Keratinocyte (primary cell): ENCODE results near the gene ID4. TPM values are rescaled to one million over a fixed set of nuclear protein-coding genes. Genes with fewer than 3 reads are reported as not detected.
A peak's percentile ranks its signal among the peaks of the same experiment; 100 is the strongest.

Experiments used
- DNase-seq: peaks from one replicate; pipeline ENCODE4 v3.0.0-alpha.2; 2011; ENCODE audit warnings: low read depth, missing footprints, low spot score
- FAIRE-seq: peaks from 2 replicates; lab custom pipeline; 2011; peaks lifted over from hg19 to GRCh38; lab: Jason Lieb, UNC
- H2AFZ ChIP-seq: 2 replicates; pipeline ENCODE4 v1.6.0; 2012; ENCODE audit warnings: low read length, control low read depth, inconsistent platforms; ENCODE audit not compliant: control insufficient read depth
- H3K27ac ChIP-seq: 2 replicates; pipeline ENCODE4 v1.5.1; 2011; ENCODE audit warnings: low read length; ENCODE audit not compliant: control insufficient read depth, insufficient read depth
- H3K27me3 ChIP-seq: 3 replicates; pipeline ENCODE4 v1.6.0; 2011; ENCODE audit warnings: low read length; ENCODE audit not compliant: control insufficient read depth, insufficient read depth; ENCODE audit errors: extremely low read depth
- H3K36me3 ChIP-seq, 2 experiments: 2 replicates in 1 of 2; 3 replicates in 1 of 2; pipeline ENCODE4 v1.5.1; 2011; ENCODE audit warnings: low read length in 2 of 2, mild to moderate bottlenecking in 1 of 2; ENCODE audit not compliant: control insufficient read depth in 2 of 2, insufficient read depth in 2 of 2; ENCODE audit errors: extremely low read depth in 1 of 2
- H3K4me1 ChIP-seq: 3 replicates; pipeline ENCODE4 v1.5.1; 2011; ENCODE audit warnings: low read length; ENCODE audit not compliant: control insufficient read depth, insufficient read depth; ENCODE audit errors: extremely low read depth
- H3K4me2 ChIP-seq: 3 replicates; pipeline ENCODE4 v1.6.0; 2011; ENCODE audit warnings: low read depth, low read length; ENCODE audit not compliant: control insufficient read depth, insufficient read depth; ENCODE audit errors: extremely low read depth
- H3K4me3 ChIP-seq, 3 experiments: fragments of 200-600 bp in 1 of 3; sonication (generic) in 1 of 3; 2 replicates in 2 of 3; 3 replicates in 1 of 3; pipeline ENCODE4 v1.5.1; 2011 to 2016; ENCODE audit warnings: low read length in 3 of 3, mild to moderate bottlenecking in 3 of 3, control low read depth in 2 of 3, inconsistent platforms in 1 of 3, low read depth in 1 of 3, mixed read lengths in 1 of 3, mixed run types in 1 of 3, moderate library complexity in 1 of 3; ENCODE audit not compliant: control insufficient read depth in 2 of 3, insufficient read depth in 2 of 3; ENCODE audit errors: extremely low read depth in 1 of 3
- H3K79me2 ChIP-seq: 2 replicates; pipeline ENCODE4 v1.6.0; 2012; ENCODE audit warnings: low read length; ENCODE audit not compliant: control insufficient read depth, insufficient read depth
- H3K9ac ChIP-seq: 3 replicates; pipeline ENCODE4 v1.6.0; 2011; ENCODE audit warnings: low read length; ENCODE audit not compliant: control insufficient read depth, insufficient read depth; ENCODE audit errors: extremely low read depth
- H3K9me1 ChIP-seq: 3 replicates; pipeline ENCODE4 v1.6.0; 2011; ENCODE audit warnings: low read length; ENCODE audit not compliant: control insufficient read depth, insufficient read depth; ENCODE audit errors: extremely low read depth
- H3K9me3 ChIP-seq: 2 replicates; pipeline ENCODE4 v1.5.1; 2012; ENCODE audit warnings: low read depth, low read length; ENCODE audit not compliant: control insufficient read depth
- H4K20me1 ChIP-seq: 3 replicates; pipeline ENCODE4 v1.6.0; 2011; ENCODE audit warnings: low read length; ENCODE audit not compliant: control insufficient read depth, insufficient read depth; ENCODE audit errors: extremely low read depth
- CTCF ChIP-seq, 3 experiments: IDR thresholded peaks in 1 of 3; conservative IDR thresholded peaks in 1 of 3; optimal IDR thresholded peaks in 1 of 3; 2 replicates in 2 of 3; 3 replicates in 1 of 3; pipeline versions ENCODE3 to v1.5.1; 2011; ENCODE audit warnings: low read length in 3 of 3, mild to moderate bottlenecking in 3 of 3, moderate library complexity in 2 of 3, control low read depth in 1 of 3, inconsistent platforms in 1 of 3; ENCODE audit not compliant: insufficient read depth in 2 of 3; ENCODE audit errors: extremely low read depth in 1 of 3
- EZH2 ChIP-seq: IDR thresholded peaks from one replicate; pipeline ENCODE4 v1.6.1; 2012; ENCODE audit warnings: inconsistent platforms, mild to moderate bottlenecking, low read length, moderate library complexity
- dilution Hi-C: fragments of 300-500 bp; cut with MboI; formaldehyde crosslinking; loops from one replicate; pipeline ENCODE4 v1.7.0; 2020; ENCODE audit warnings: low sequenced_read_pairs; ENCODE audit not compliant: extremely low pct_ligation_motif_present
- polyA plus RNA-seq, 5 experiments: library from polyadenylated mRNA; depleted of rRNA in 3 of 5; stranded (reverse) in 3 of 5; stranded (forward) in 1 of 5; unstranded in 1 of 5; fragments of >200 nt; gene quantifications; 1 replicate in 1 of 5; 2 replicates in 3 of 5; 3 replicates in 1 of 5; pipeline versions ENCODE4 v1.2.1 to v1.2.3, GENCODE V29; 2011 to 2012; ENCODE audit warnings: missing spikeins in 2 of 5, low read depth in 1 of 5, low replicate concordance in 1 of 5

The ID4 gene
- polyA plus RNA-seq, 1 donor (not counting 4 experiments of a cell fraction or from before 2014, with no cell fraction given) = 0.41 TPM

DNA sequence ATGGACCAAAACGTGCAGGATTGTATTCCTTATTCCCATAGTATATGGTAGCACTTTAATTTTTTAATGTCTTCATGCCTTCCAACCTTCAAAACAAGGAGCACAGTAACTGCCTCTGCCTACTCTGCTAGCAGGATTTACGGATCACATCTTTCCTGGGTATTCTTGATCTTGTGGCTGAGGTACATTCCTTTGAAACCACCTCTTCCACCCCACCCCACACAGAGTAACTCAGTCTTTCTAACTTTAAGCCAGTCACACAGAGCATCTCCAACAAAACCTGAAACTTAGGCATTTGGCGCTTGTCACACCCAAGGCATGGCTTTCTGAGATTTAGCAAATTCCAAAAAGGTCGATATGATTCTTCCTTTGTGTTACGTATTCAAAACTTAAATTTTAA lies 2.3 kb upstream of the ID4 start:
- Histone ChIP-seq H3K36me3 (no peaks in the 10 kb centered on the region), H3K4me2 (no peak overlapping the region), H3K9me3 (no peaks in the 10 kb centered on the region), H4K20me1 (no peaks in the 10 kb centered on the region), H3K4me3 (no peak overlapping the region), H3K4me1 (peaks cover 8% of the 10 kb centered on the region), H3K79me2 (no peaks in the 10 kb centered on the region), H3K27me3 (peaks cover 33% of the 10 kb centered on the region), H3K9ac (no peak overlapping the region), H3K27ac (no peak overlapping the region), H2AFZ (no peak overlapping the region), H3K9me1 (no peaks in the 10 kb centered on the region)
- dilution Hi-C loops = no loop called here
- no peak for FAIRE-seq
- DNase-seq = no peak
- TF ChIP-seq EZH2 (no peak), CTCF (optimal IDR thresholded peaks at IDR 0.05 in 1 of 3, IDR thresholded peaks at IDR 0.05 in 1 of 3, conservative IDR thresholded peaks at IDR 0.05 in 1 of 3; ENCODE audit: extremely low read depth in 1 of 3, insufficient read depth in 2 of 3, low read length in 3 of 3) (no peak)

- no peak for FAIRE-seq
- Histone ChIP-seq H2AFZ (no peak overlapping the region), H3K4me1 (peaks cover 8% of the 10 kb centered on the region), H3K9ac (no peak overlapping the region), H3K27me3 (peaks cover 33% of the 10 kb centered on the region), H3K36me3 (no peaks in the 10 kb centered on the region), H3K9me3 (no peaks in the 10 kb centered on the region), H3K4me3 (no peak overlapping the region), H3K27ac (no peak overlapping the region), H3K4me2 (peak overlapping the region; percentile 14), H3K79me2 (no peaks in the 10 kb centered on the region), H3K9me1 (no peaks in the 10 kb centered on the region), H4K20me1 (no peaks in the 10 kb centered on the region)
- TF ChIP-seq EZH2 = no peak
- no peak for TF ChIP-seq CTCF (optimal IDR thresholded peaks at IDR 0.05 in 1 of 3, IDR thresholded peaks at IDR 0.05 in 1 of 3, conservative IDR thresholded peaks at IDR 0.05 in 1 of 3; ENCODE audit: extremely low read depth in 1 of 3, insufficient read depth in 2 of 3, low read length in 3 of 3)
- DNase-seq = no peak
- dilution Hi-C loops = no loop called here
Observed at GRCh38 chr6:19835605-19836004, 1.6 kb upstream of the ID4 start.
